Measurements from ENCODE around the gene AFAP1. TPM values are rescaled to one million over a fixed set of nuclear protein-coding genes. Genes with fewer than 3 reads are reported as not detected.

Gene AFAP1
- total and polyA plus RNA-seq, 2 donors from 2014 or later = 2.6 to 26.3 TPM

- no peak for DNase-seq
- no peak for FAIRE-seq
Measured at GRCh38 chr4:7715271-7716009, 224.2 kb downstream of the AFAP1 start.

DNA sequence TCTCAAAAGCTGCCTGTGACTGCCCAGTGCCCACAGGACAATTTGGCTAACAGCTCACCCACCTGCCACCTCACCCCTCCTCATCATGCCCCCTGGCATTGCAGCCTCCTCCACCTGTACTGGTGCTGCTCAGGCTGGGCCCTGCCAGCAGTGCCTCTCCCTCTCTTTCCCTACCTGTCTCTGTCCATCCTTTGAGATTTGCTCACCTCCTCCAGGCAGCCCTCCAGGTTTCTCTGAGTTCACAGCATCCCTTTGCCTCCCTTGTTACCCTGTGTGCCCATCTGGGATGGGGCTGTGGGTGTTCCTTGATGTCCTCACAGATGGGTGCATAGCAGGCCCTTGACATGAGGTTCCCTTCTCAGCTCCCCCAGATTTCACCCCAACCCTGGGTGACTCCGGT is 224.9 kb downstream of the AFAP1 start:
- no peak for DNase-seq
- Histone ChIP-seq H3K27me3 (ENCODE audit: control insufficient read depth, insufficient read depth, low read length) (no peaks in the 10 kb centered on the region), H3K9ac (ENCODE audit: low read length in 3 of 3) (no peak overlapping the region), H3K36me3 (ENCODE audit: control insufficient read depth in 2 of 3, insufficient read depth in 3 of 3, low read length in 3 of 3) (no peaks in the 10 kb centered on the region), H3K9me3 (ENCODE audit: control insufficient read depth in 2 of 3, insufficient read depth in 1 of 3, low read length in 3 of 3) (no peaks in the 10 kb centered on the region), H3K4me3 (ENCODE audit: low read length in 3 of 3) (no peak overlapping the region), H3K27ac (ENCODE audit: low read depth in 2 of 2, low read length in 2 of 2) (no peak overlapping the region), H3K4me1 (ENCODE audit: control insufficient read depth in 2 of 3, insufficient read depth in 2 of 3, low read depth in 1 of 3, low read length in 3 of 3) (peaks cover 0 to 1% (median 0%) of the 10 kb centered on the region in 3 donors)
- TF ChIP-seq CTCF (IDR thresholded peaks at IDR 0.05; ENCODE audit: borderline replicate concordance, extremely low read depth, insufficient read depth) = no peak
- intact Hi-C loops (cut with DNase I) = no loop called here
- no peak for FAIRE-seq

More at GRCh38 chr4:7715271-7716009, 224.2 kb downstream of the AFAP1 start:
- H3K27me3 ChIP-seq (ENCODE audit: control insufficient read depth, insufficient read depth, low read length) = no peaks in the 10 kb centered on the region
- peaks cover 0 to 2% (median 0%) of the 10 kb centered on the region in 3 donors for H3K4me1 ChIP-seq (ENCODE audit: control insufficient read depth in 2 of 3, insufficient read depth in 2 of 3, low read depth in 1 of 3, low read length in 3 of 3)
- no peak for TF ChIP-seq CTCF (IDR thresholded peaks at IDR 0.05; ENCODE audit: borderline replicate concordance, extremely low read depth, insufficient read depth)
- no peak overlapping the region for H3K27ac ChIP-seq (ENCODE audit: low read depth in 2 of 2, low read length in 2 of 2)
- H3K9me3 ChIP-seq (ENCODE audit: control insufficient read depth in 2 of 3, insufficient read depth in 1 of 3, low read length in 3 of 3) = no peaks in the 10 kb centered on the region
- no peak overlapping the region for H3K9ac ChIP-seq (ENCODE audit: low read length in 3 of 3)
- no peak overlapping the region for H3K4me3 ChIP-seq (ENCODE audit: low read length in 3 of 3)
- intact Hi-C loops (cut with DNase I) = no loop called here
- H3K36me3 ChIP-seq (ENCODE audit: control insufficient read depth in 2 of 3, insufficient read depth in 3 of 3, low read length in 3 of 3) = no peaks in the 10 kb centered on the region

DNA sequence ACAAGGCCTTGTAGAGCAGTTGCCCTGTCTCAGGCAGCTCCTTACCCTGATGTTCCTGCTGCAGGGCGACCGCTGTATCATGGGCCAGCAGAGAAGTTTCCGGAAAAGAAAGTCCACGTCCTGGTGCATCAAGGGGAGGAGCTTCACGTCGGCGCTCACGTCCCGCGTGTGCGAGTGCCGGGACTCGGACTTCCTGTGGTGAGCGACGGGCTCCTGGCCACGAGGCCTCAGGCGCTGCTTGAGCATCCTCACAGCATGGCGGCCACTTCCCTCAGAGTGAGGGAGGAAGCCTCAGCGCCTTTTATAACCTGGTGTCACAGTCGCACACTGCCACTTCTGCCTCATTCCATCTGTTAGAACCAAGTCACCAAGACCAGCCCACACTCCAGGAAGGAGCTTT is 225.5 kb downstream of the AFAP1 start:
- H3K4me3 ChIP-seq (ENCODE audit: low read length in 3 of 3) = no peak overlapping the region
- TF ChIP-seq CTCF (IDR thresholded peaks at IDR 0.05; ENCODE audit: borderline replicate concordance, extremely low read depth, insufficient read depth) = no peak
- H3K9ac ChIP-seq (ENCODE audit: low read length in 3 of 3) = no peak overlapping the region
- no peaks in the 10 kb centered on the region for H3K4me1 ChIP-seq (ENCODE audit: control insufficient read depth in 2 of 3, insufficient read depth in 2 of 3, low read depth in 1 of 3, low read length in 3 of 3)
- intact Hi-C loops (cut with DNase I) = no loop called here
- H3K36me3 ChIP-seq (ENCODE audit: control insufficient read depth in 2 of 3, insufficient read depth in 3 of 3, low read length in 3 of 3) = no peaks in the 10 kb centered on the region
- H3K27me3 ChIP-seq (ENCODE audit: control insufficient read depth, insufficient read depth, low read length) = no peaks in the 10 kb centered on the region
- DNase-seq (no peak), FAIRE-seq (no peak)
- no peak overlapping the region for H3K27ac ChIP-seq (ENCODE audit: low read depth in 2 of 2, low read length in 2 of 2)
- H3K9me3 ChIP-seq (ENCODE audit: control insufficient read depth in 2 of 3, insufficient read depth in 1 of 3, low read length in 3 of 3) = no peaks in the 10 kb centered on the region

Data from kidney (tissue), 14 donors.